Loucy (cell line): ENCODE results near the gene NFKB2.

ENCODE experiments used
- H2AFZ ChIP-seq: fragments of 200-600 bp; sonication (generic); 2 replicates; pipeline ENCODE4 v1.6.0; 2016; ENCODE audit warnings: antibody characterized with exemption, mild to moderate bottlenecking, low read length, moderate library complexity
- H3F3A ChIP-seq: fragments of 200-600 bp; 2 replicates; pipeline ENCODE4 v1.6.0; 2016; ENCODE audit warnings: antibody characterized with exemption, low read depth, mild to moderate bottlenecking
- H3K27me3 ChIP-seq: fragments of 200-600 bp; sonication (generic); 2 replicates; pipeline ENCODE4 v1.6.1; 2014; ENCODE audit warnings: low read length, mild to moderate bottlenecking; ENCODE audit not compliant: insufficient read depth, poor library complexity, severe bottlenecking
- H3K36me3 ChIP-seq: fragments of 200-600 bp; sonication (generic); 2 replicates; pipeline ENCODE4 v1.6.1; 2016; ENCODE audit warnings: low read length; ENCODE audit not compliant: insufficient read depth
- H3K4me1 ChIP-seq: fragments of 200-600 bp; sonication (generic); 2 replicates; pipeline ENCODE4 v1.5.1; 2014; ENCODE audit warnings: low read length, mild to moderate bottlenecking; ENCODE audit not compliant: insufficient read depth, poor library complexity, severe bottlenecking
- H3K4me2 ChIP-seq: fragments of 200-600 bp; sonication (generic); 2 replicates; pipeline ENCODE4 v1.6.0; 2014; ENCODE audit warnings: antibody characterized with exemption, low read length, low read depth, mild to moderate bottlenecking; ENCODE audit not compliant: poor library complexity, severe bottlenecking
- H3K4me3 ChIP-seq: fragments of 200-600 bp; sonication (generic); 2 replicates; pipeline ENCODE4 v1.5.1; 2014; ENCODE audit warnings: low read length, mild to moderate bottlenecking, mixed read lengths; ENCODE audit not compliant: poor library complexity, severe bottlenecking
- H3K79me2 ChIP-seq: fragments of 200-600 bp; sonication (generic); 2 replicates; pipeline ENCODE4 v1.6.1; 2014; ENCODE audit warnings: low read length; ENCODE audit not compliant: insufficient read depth
- H3K9ac ChIP-seq: fragments of 200-600 bp; sonication (generic); 2 replicates; pipeline ENCODE4 v1.6.0; 2014; ENCODE audit warnings: mild to moderate bottlenecking, low read depth, low read length, moderate library complexity; ENCODE audit not compliant: poor library complexity, severe bottlenecking
- H3K9me2 ChIP-seq: fragments of 200-600 bp; sonication (generic); replicated peaks from 2 replicates; pipeline ENCODE4 v1.6.1; 2016; ENCODE audit warnings: low read depth, low read length, mixed read lengths
- H3K9me3 ChIP-seq: fragments of 200-600 bp; sonication (generic); 2 replicates; pipeline ENCODE4 v1.6.1; 2014; ENCODE audit warnings: mild to moderate bottlenecking, antibody characterized with exemption, low read length, low read depth; ENCODE audit not compliant: insufficient read depth
- H4K20me1 ChIP-seq: fragments of 200-600 bp; sonication (generic); 2 replicates; pipeline ENCODE4 v1.6.0; 2014; ENCODE audit warnings: antibody characterized with exemption, low read length, mild to moderate bottlenecking; ENCODE audit not compliant: insufficient read depth, poor library complexity, severe bottlenecking
- CTCF ChIP-seq: fragments of 200-600 bp; sonication (generic); conservative IDR thresholded peaks from 2 replicates; pipeline ENCODE4 v1.5.1; 2014; ENCODE audit warnings: mild to moderate bottlenecking, antibody characterized with exemption, low read length
- EZH2phosphoT487 ChIP-seq: fragments of 200-600 bp; IDR thresholded peaks from 2 replicates; pipeline ENCODE4 v1.6.1; 2018; ENCODE audit warnings: antibody characterized with exemption, mild to moderate bottlenecking, moderate library complexity, borderline replicate concordance

Gene NFKB2

GRCh38 chr10:102368077-102368476 is 27.4 kb upstream of the NFKB2 start:
- Histone ChIP-seq H3K4me2 (no peak overlapping the region), H3K36me3 (peaks cover 84% of the 10 kb centered on the region; the same call in 1 of the 2 replicates), H2AFZ (no peak overlapping the region)

GRCh38 chr10:102371295-102371694 is 24.2 kb upstream of the NFKB2 start:
- H3K36me3 ChIP-seq, result peaks cover 76% of the 10 kb centered on the region; the same call in 1 of the 2 replicates

More at GRCh38 chr10:102368077-102368476, 27.4 kb upstream of the NFKB2 start:
- no peaks in the 10 kb centered on the region for H3K9me2 ChIP-seq
- no peaks in the 10 kb centered on the region for H3K27me3 ChIP-seq
- no peaks in the 10 kb centered on the region for H3F3A ChIP-seq
- H3K79me2 ChIP-seq, result no peaks in the 10 kb centered on the region
- no peaks in the 10 kb centered on the region for H3K4me1 ChIP-seq
- H3K4me3 ChIP-seq, result no peak overlapping the region
- no peak overlapping the region for H3K9ac ChIP-seq
- H3K9me3 ChIP-seq, result no peaks in the 10 kb centered on the region
- TF ChIP-seq CTCF, result no peak
- TF ChIP-seq EZH2phosphoT487, result no peak
- H4K20me1 ChIP-seq, result no peaks in the 10 kb centered on the region

GRCh38 chr10:102375250-102375649 is 20.3 kb upstream of the NFKB2 start:
- Histone ChIP-seq H3K9me2 (no peaks in the 10 kb centered on the region), H3F3A (no peaks in the 10 kb centered on the region), H4K20me1 (no peaks in the 10 kb centered on the region), H3K27me3 (no peaks in the 10 kb centered on the region), H3K9me3 (no peaks in the 10 kb centered on the region), H2AFZ (no peak overlapping the region), H3K4me1 (no peaks in the 10 kb centered on the region), H3K4me3 (no peak overlapping the region), H3K79me2 (no peaks in the 10 kb centered on the region), H3K9ac (no peak overlapping the region), H3K4me2 (no peak overlapping the region), H3K36me3 (peaks cover 68% of the 10 kb centered on the region; the same call in 1 of the 2 replicates)
- no peak for TF ChIP-seq CTCF
- TF ChIP-seq EZH2phosphoT487, result no peak

More at GRCh38 chr10:102371295-102371694, 24.2 kb upstream of the NFKB2 start:
- no peak overlapping the region for H2AFZ ChIP-seq
- H3K4me3 ChIP-seq, result no peak overlapping the region
- H3K9me3 ChIP-seq, result no peaks in the 10 kb centered on the region
- H4K20me1 ChIP-seq, result no peaks in the 10 kb centered on the region
- no peaks in the 10 kb centered on the region for H3K27me3 ChIP-seq
- H3K9ac ChIP-seq, result no peak overlapping the region
- H3K79me2 ChIP-seq, result no peaks in the 10 kb centered on the region
- no peak for TF ChIP-seq EZH2phosphoT487
- TF ChIP-seq CTCF, result no peak
- H3F3A ChIP-seq, result no peaks in the 10 kb centered on the region
- H3K4me2 ChIP-seq, result no peak overlapping the region
- no peaks in the 10 kb centered on the region for H3K4me1 ChIP-seq
- no peaks in the 10 kb centered on the region for H3K9me2 ChIP-seq
